ENCODE data around the gene XKR7.

The XKR7 gene

GRCh38 chr20:31979713-31980426, 11.9 kb downstream of the XKR7 start:
- no peak for DNase-seq (ENCODE audit: low read depth)

DNA sequence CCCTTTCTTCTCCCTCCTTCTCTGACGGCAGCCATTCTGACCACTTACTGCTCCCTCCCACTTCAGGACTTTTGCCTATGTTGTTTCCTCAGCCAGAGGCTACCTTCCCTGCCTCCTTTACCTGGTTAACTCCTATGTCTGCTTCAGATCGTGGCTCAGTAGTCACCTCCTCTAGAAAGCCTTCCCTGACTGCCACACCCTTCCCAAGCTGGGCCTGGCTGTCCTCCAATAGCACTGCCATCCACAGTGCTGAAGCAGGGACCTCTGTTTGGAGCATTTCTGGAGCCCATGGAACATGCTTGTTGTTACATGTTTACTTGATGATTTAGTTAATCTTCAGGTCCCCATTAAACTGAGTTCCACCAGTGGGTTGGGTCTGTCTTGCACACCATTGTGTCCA, 13.8 kb downstream of the XKR7 start:
- no peak for DNase-seq (ENCODE audit: low read depth)

DNA sequence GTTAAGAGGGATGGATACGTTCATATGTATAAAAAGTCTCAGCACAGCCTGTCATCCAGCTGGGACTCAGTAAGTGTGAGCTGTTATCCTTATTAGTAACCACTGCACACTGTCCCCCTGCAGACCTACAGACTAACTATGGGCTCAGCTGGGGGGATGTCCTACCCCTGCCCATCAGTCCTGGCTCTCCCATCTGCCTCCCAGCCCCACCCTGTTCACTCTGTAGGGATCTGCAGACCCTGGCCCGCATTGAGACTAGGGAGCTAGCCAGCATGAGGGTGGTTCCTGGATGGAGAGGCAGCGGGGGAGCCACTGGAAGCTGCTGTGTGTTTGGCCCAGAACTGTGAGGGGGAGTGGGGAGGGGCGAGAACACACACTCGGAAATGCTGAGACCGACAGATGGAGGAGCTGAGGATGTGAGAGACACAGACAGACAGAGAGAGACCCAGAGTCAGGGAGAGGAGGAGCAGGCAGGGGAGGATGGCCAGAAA, 17.1 kb downstream of the XKR7 start:
- no peak for DNase-seq (ENCODE audit: low read depth)

- peak; percentile 4 for DNase-seq (ENCODE audit: low read depth)
Measured at GRCh38 chr20:31987744-31988143, 19.8 kb downstream of the XKR7 start.

GRCh38 chr20:31988430-31989015, 20.6 kb downstream of the XKR7 start:
- DNase-seq (ENCODE audit: low read depth): no peak

DNA sequence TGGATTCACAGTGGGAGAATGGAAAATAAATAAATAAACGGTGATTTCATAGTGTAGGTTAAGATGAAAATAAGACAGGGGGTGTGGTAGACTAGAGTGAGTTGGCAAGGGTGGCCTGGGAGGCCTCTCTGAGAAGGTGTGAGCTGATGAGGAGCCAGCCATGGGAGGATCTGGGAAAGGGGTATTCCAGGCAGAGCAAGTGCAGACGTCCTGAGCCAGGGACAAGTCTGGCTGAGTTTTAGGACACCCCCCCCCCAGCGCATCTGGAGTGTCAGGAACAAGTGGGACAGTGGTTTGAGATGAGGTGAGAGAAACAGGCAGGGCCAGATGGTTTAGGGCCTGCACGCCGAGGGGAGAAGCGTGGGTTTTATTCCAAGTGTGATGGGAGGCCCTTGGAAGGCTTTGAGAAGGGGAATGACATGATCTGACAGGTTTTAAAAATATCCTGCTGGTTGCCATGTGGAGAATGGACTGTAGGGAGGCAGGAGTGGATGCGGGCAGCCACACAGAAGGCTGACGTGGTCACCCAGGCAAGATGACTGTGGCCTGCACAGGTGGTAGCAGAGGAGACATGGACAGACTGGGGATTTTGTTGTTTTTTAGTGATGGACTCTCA, 21.2 kb downstream of the XKR7 start:
- DNase-seq (ENCODE audit: low read depth): no peak

- no peak for DNase-seq (ENCODE audit: low read depth)
Measured at GRCh38 chr20:31990641-31991338, 22.8 kb downstream of the XKR7 start.

DNA sequence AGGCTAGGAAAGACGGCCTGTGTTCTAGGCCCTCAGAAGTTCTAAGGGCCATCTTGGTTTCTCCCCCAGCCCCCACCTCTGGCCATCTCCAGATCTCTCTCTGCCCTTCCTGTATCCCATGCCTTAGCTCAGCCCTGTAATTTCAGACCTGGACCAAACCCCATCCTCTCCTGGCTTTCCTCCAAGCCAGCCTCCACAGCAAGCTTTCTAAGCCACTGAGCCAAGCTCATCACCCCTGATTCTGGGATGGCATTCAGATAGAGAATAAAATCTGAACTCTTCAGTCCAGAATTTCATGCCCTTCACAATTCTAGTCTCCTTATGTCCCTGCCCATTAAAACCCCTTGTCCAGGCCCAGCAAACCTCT, 23.4 kb downstream of the XKR7 start:
- DNase-seq (ENCODE audit: low read depth): no peak

DNA sequence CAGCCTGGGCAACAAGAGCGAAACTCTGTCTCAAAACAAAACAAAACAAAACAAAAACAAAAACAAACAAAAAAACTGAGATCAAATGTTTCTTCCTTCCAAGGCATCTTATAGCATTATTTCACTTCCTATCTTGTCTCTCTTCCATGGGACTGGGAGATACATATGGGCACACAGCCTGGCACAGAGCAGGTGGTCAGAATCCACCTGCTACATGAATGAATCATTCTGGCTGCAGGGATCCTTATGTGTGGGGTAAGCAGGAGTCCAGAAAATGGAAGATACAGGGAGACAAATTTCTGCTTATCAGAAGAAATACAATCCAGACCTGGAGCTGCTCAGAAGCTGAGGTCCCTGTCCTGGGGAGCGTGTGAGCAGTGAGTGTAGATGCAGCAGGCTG, 24.1 kb downstream of the XKR7 start:
- DNase-seq (ENCODE audit: low read depth): no peak

GRCh38 chr20:31996996-31997395, 29.0 kb downstream of the XKR7 start:
- DNase-seq (ENCODE audit: low read depth): no peak

DNA sequence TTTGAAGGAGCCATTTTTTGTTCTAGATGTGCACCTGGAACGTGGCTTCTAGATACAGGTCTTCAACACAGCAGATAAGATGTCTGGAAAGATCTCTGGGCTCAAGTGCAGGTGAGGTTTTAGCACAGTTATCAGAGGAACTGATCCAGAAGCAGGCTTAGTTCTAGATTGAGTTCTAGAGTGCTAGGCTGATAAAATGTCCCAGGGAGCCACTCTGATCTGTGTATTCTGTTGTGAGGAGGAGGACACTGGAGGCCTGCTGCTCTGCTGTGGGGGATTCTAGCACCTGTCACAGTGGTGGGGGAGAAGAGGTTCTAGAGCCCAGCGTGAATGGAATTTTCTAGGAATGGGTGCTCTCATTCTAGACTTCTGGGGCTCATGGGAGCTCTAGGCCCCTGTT, 30.3 kb downstream of the XKR7 start:
- DNase-seq (ENCODE audit: low read depth): no peak

DNA sequence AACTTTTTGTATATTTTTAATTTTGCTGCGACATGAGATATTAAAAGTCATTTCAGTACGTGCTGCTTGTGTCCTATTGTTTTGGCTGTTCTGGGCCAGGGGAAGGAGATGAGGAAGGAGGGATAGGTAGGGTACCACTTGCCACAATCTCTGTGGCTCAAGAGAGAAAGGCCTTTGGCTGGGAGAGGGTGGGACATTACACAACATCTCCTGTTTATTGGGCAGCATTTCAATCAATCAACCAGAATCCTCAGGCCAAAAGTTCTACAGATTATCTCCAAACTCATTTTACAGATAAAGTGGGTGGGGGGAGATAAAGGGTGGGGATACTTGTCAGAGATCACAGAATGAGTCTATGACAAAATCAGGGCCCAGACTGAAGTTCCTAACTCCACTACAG, 35.4 kb downstream of the XKR7 start:
- DNase-seq (ENCODE audit: low read depth): no peak

DNA sequence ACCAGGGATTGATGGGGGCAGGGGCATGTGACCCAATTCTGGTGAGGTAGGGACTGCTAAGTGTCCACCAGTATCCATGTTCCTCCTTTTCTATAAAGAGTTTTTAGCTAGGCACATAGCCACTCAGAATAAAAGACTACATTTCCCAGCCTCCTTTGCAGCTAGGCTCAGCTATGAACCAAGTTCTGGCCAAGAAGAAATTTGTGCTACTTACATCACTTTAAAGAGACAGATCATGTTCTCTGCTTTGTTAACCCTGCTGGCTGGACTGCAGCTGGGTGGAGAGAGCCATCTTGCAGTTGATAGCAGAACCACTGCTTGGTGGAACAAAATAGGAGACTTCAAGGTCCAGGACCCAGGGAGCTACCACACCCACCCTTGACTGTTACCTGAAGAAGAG, 37.0 kb downstream of the XKR7 start:
- DNase-seq (ENCODE audit: low read depth): no peak

- DNase-seq (ENCODE audit: low read depth): no peak
Measured at GRCh38 chr20:32006053-32006452, 38.1 kb downstream of the XKR7 start.

DNA sequence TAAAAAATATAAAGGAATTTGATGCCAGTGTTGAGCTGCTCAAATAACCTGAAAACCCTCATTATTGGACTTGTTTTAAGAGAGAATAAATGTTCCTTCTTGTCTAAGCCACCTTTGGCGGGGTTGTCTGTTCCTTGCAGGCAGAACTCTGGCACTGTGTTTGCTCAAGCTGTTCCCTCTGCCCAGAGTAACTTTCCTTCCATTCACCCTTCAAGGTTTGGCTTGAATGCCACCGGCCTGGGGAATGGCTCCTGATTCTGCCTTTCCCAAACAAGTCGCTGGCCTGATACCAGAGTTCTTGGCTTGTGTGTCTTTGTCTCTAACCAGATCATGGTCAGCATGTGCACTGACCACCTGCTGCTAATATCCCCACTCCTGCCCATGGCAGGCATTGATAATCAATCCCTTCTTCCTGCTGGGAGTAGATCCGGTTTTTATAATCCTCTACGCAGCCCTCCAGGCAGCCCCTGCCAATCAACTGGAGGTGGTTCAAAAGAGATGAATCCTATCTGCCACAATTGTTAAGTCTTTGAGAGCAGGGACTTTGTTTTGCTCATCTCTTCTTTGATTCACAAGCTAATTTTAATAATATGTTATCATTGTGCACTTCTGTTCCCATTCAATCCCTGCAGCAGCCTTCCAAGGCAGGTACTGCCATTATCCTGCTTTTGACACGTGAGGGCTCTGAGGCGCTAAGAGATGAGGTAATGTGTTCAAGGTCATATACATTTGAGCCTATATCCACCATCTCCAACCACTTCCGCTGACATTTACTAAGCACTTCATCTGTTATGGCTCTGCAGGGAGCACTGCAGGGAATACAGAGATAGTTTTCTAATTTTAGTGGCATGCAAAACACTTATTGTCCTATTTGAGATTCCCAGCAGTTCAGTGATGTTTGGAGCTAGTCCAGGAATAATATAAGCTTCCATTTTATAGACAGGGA, 39.2 kb downstream of the XKR7 start:
- no peak for DNase-seq (ENCODE audit: low read depth)

DNA sequence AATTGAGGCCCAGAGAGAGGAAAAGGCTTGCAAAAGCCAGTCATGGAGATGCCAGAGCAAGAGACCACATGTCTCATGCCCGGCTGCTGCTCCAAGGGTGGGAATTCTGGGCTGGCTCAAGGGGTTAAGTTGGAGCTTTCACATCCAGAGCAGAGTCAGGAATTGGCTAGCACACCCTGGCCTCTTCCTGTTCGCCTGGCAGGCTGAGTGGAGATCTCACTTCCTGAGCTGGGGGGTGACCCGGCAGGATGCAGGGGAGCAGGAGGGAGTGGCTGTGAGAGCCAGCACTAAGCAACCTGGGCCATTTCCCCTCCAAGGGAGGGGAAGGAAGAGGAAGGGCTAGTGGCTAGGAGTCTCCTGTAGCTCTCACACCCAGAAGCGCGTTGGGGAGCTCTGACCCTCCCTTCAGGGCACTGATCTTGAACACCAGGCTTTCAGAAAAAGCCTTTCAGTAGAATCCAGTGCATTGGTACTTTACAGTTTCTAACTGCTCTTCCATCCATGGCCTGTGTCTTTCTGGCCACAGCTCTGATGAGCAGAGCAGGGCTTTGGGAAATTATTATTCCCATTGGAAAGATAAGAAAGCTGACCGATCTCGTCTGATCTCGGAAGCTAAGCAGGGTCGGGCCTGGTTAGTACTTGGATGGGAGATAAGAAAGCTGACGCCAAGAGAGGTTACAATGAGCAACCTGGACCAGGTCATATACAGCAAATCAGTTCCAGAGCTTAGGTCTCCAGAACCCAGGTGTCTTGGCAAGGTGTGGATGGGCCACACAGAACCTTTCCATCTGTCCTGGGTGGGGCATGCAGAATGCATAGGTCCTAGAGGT, 40.1 kb downstream of the XKR7 start:
- DNase-seq (ENCODE audit: low read depth): no peak

- no peak for DNase-seq (ENCODE audit: low read depth)
Measured at GRCh38 chr20:32009564-32009963, 41.6 kb downstream of the XKR7 start.

- no peak for DNase-seq (ENCODE audit: low read depth)
Measured at GRCh38 chr20:32010101-32010500, 42.1 kb downstream of the XKR7 start, which contains the start of gene CCM2L. TSS of gene CCM2L (plus strand) at chr20:32010438. CDS start at chr20:32010455, 17 bp downstream.

GRCh38 chr20:32010666-32011065, 42.7 kb downstream of the XKR7 start:
- no peak for DNase-seq (ENCODE audit: low read depth)

DNA sequence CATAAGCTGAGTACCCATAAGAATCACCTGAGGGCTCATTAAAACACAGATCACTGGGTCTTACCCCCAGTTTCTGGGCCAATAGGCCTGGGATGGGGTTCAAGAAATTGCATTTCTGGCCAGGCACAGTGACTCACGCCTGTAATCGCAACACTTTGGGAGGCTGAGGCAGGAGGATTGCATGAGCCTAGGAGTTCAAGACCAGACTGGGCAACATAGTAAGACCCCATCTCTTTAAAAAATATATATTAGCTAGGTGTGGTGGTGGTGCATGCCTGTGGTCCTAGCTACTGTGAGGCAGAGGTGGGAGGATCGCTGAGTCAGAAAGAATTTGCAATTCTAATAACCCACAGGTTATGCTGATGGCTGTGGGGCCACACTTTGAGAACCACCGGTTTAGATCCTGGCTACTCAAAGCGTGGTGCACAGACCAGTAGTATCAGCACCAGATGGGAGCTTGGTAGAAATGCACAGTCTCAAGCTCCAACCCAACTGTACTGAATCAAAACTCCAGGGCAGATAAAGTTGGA, 44.3 kb downstream of the XKR7 start:
- DNase-seq (ENCODE audit: low read depth): no peak

- no peak for DNase-seq (ENCODE audit: low read depth)
Measured at GRCh38 chr20:32013326-32013725, 45.4 kb downstream of the XKR7 start.
